HG03354 (cell line): Measurements from ENCODE around the gene OR51B2.
A peak's percentile ranks its signal among the peaks of the same experiment; 100 is the strongest.

Experiments
- ATAC-seq: cut with Tn5 transposase; IDR thresholded peaks from one replicate; pipeline ENCODE4 v1.9.1; 2021; ENCODE audit warnings: mild to moderate bottlenecking; ENCODE audit not compliant: unreplicated experiment, poor library complexity, severe bottlenecking

Gene OR51B2

DNA sequence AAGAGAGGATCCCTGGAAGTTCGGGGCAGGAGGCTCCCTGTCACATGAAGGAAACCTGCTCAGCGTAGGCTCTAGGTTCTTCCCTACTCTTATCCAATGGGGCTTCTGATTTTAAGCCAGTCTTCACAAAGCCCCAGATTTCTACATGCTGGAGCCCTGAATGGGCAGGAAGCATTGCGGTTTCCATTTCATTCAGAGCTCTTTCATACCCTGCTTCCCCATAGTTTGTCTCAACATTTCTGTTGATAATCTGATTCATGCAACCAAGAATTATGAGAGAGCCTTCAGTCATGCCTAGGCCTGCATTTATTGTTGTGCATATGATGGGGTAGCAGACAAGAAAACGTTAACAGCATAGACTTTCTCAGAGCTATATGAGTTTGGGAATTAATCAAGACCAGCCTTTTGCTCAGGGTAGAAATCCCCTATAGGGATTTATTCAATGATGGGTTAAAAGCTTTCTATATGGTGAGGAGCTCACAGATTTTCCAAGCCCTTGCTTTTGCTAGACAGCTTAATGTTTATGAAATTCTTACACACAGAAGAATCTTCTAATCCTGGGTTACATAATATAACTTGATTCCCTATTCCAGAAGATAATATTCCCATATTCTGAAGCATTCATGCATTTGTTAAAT lies 38.3 kb downstream of the OR51B2 start:
- ATAC-seq, result no peak

DNA sequence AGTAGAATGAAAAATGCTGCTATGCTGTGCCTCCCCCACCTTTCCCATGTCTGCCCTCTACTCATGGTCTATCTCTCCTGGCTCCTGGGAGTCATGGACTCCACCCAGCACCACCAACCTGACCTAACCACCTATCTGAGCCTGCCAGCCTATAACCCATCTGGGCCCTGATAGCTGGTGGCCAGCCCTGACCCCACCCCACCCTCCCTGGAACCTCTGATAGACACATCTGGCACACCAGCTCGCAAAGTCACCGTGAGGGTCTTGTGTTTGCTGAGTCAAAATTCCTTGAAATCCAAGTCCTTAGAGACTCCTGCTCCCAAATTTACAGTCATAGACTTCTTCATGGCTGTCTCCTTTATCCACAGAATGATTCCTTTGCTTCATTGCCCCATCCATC lies 39.5 kb downstream of the OR51B2 start:
- ATAC-seq, result no peak

DNA sequence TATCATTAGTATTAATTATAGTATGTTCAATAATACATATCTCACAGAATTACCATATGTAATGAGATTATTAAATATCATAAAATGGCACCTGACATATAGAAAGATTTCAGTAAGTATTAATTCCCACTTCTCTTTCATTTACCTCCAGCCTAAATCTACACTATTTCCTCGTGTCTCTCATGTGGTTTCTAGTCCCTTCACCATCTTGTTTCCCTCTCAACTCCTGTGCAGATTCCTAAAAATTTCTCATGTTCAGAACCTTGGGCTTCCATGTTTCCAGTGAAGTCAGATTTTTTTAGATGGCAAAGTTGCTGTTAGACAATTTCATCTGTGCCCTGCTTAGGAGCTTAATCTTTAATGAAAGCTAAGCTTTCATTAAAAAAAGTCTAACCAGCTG lies 40.2 kb downstream of the OR51B2 start:
- no peak for ATAC-seq

DNA sequence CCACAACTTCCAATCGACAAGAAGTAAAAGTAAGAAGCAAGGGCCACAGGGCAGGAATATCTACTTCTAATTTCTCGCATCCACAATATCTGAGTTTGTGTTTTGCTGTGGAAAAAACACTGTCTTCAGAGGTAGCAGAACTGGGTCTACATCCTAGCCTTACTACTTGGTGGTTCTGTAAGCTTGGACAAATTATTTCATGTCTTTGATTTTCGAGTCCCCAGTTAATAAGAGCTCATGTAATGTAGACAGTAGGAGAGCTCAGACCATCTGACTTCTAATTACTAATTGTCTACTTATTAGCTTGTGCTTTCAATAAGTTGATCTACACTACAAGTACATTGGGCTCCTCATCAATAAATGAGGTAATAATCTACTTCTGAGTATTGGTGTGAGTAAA lies 41.0 kb downstream of the OR51B2 start:
- no peak for ATAC-seq

DNA sequence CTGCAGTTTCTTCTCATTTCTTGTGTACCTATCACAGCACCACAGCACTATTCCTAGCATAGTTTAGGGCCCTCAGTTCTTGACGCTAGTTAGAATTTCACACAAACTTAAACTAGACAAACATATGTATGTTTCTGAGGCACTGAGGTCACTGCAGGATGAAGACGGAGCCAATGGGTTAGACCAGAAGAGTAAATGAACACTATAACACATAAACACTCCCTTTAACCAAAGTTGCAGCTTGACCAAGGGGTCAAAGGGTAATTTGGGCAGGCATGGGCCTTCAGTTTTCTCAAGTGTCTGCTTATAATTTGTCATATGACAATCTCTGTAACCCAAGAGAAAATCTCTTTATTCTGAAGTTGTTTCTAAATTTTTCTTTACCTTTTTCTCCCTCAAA lies 41.5 kb downstream of the OR51B2 start:
- ATAC-seq, result no peak

DNA sequence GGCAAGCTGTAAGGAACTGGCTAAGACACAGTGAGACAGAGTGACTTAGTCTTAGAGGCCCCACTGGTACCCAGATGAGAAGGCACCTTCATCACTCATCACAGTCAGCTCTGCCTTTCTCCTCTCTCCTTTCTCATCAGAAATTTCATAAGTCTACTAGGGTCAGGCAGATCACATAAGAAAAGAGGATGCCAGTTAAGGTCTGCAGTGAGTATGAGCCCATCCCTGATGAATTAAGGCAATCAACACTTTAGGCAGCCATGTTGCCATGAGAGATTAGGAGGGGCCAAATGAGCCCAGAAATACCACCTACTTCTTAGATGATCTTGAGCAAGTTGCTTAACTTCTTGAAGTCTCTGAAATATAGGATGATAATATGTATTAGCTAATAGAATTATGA lies 42.5 kb downstream of the OR51B2 start:
- ATAC-seq, result no peak

DNA sequence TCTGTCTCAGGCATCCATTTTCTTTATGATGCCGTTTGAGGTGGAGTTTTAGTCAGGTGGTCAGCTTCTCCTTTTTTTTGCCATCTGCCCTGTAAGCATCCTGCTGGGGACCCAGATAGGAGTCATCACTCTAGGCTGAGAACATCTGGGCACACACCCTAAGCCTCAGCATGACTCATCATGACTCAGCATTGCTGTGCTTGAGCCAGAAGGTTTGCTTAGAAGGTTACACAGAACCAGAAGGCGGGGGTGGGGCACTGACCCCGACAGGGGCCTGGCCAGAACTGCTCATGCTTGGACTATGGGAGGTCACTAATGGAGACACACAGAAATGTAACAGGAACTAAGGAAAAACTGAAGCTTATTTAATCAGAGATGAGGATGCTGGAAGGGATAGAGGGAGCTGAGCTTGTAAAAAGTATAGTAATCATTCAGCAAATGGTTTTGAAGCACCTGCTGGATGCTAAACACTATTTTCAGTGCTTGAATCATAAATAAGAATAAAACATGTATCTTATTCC lies 43.5 kb downstream of the OR51B2 start:
- ATAC-seq, result peak; percentile 97

DNA sequence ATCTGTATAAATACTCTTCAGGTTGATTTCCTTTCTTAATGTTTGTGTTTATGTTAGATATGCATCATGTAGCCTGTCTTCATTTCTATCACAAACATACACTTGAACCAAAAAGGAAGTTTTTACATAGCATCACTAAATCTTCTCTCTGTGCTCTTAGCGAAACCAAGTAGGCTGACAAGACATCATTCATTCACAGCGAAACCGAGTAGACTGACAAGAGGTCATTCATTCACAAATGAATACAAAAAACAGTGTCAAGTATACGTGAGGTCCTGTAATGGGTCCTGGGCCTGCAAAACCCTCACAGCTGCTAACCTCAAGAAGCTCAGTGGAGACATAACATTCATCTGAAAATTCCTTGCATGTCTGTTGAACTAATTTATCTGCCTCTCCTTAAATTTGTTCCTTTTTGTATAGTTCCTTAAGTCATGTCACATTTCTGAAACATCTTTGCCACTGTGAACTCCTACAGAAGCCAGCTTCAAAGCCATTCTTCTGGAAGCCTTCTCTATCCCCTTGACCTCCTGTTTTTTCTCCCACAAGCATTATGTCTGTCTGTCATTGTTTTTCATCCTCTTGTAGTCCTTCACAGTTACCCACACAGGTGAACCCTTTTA lies 44.5 kb downstream of the OR51B2 start:
- no peak for ATAC-seq

DNA sequence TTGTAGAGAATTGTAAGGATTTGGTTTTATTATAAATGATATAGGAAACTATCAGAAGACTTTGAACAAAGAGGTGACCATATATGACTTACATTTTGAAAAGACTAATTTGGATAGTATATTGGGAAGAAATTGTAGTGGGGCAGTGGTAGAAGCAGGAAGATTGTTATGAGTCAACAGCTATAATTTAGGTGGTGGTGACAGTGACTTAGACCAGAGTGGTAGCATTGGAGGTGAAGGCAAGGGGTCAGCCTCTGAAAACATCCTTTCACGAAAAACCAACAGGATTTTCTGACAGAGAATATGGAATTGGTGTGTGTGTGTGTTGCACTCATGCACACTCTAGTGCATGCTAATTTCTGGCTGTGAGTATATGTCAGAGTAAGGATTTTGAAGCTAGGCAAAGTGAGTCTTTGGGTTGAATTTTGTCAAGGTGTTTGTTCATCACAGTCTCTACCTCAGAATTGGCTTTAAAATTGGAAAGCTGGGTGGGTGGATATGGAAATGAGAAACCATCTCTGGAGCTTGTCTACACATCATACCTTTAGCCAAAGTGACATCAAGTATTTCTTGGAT lies 46.2 kb downstream of the OR51B2 start:
- ATAC-seq, result no peak

DNA sequence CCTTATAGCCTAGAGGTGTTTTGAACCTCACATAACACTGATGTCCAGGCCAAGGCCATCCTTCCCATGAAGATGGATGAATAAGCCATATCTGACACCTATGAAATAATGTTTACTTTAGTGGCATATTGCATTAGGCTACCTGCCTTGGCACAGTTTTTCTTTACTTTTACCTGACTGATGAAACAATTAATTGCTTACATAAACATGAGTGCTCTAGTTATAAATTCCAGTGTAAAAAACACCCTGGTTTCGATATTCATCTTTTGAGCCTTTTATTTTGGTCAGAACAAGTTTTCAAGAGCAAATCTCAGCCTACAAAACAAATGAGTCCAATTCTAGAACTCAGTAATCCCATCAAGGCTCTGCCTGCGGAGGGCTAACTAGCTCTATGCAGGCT lies 47.4 kb downstream of the OR51B2 start:
- no peak for ATAC-seq

DNA sequence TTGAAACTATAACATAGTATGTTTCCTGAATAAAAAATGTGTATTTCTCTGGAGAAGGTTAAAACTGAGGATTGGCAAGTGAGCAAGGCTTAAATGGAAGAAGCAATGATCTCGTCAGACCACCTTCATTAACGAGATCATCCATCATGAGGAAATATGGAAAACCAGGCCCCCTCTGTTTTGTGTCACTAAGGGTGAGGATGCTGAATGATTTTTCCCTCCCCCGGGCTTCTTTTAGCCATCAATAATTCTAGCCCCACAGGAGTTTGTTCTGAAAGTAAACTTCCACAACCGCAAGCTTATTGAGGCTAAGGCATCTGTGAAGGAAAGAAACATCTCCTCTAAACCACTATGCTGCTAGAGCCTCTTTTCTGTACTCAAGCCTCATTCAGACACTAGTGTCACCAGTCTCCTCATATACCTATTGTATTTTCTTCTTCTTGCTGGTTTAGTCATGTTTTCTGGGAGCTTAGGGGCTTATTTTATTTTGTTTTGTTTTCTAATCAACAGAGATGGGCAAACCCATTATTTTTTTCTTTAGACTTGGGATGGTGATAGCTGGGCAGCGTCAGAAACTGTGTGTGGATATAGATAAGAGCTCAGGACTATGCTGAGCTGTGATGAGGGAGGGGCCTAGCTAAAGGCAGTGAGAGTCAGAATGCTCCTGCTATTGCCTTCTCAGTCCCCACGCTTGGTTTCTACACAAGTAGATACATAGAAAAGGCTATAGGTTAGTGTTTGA lies 48.6 kb downstream of the OR51B2 start:
- no peak for ATAC-seq

DNA sequence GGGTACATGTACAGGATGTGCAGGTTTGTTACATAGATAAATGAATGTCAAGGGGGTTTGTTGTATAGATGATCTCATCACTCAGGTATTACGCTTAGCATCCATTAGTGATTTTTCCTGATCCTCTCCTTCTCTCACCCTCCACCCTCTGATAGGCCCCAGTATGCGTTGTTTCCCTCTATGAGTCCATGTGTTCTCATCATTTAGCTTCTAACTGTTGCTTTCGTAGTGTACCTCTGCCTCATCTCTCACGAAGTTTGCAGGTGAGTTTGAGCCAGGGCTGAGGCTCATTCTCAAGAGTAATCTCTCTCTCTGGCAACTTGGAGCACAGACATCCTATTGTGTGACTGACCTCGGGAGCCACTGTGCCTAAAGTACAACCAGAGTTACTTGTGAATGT lies 49.7 kb downstream of the OR51B2 start:
- no peak for ATAC-seq
